OCI-LY3 (cell line): ENCODE measurements around the gene RASGRP3.

Experiments
- EZH2phosphoT487 ChIP-seq: fragments of 200-600 bp; shearing (Covaris generic); IDR thresholded peaks from 2 replicates; pipeline ENCODE4 v1.6.1; 2018; ENCODE audit warnings: antibody characterized with exemption, mixed run types, low read depth
- TF ChIP-seq, protein P1 (sequence below): fragments of 200-600, 300-600 bp; sonication (generic); IDR thresholded peaks from 2 replicates; pipeline ENCODE4 v1.5.1; 2014; ENCODE audit warnings: antibody characterized with exemption, low read length, low read depth

DNA sequence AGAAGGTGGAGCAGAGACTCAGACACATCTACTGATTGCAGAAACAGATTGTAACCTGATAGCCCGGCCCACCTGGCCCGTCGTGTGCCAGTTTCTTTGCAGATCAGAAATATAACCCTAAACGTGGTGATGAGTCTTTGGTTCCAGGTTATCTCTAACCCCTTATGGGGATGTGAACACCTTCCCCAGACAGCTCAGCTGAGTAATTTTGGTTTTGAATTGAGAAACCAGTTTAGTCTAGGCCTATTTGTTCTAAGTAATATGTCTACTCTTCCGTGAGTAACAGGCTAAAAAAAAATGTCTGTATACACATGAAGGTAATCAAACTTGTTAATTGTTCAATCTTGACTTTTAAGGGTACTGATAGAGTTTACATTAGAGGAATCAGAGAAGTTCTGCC lies 35.7 kb downstream of the RASGRP3 start:
- TF ChIP-seq, protein P1, sequence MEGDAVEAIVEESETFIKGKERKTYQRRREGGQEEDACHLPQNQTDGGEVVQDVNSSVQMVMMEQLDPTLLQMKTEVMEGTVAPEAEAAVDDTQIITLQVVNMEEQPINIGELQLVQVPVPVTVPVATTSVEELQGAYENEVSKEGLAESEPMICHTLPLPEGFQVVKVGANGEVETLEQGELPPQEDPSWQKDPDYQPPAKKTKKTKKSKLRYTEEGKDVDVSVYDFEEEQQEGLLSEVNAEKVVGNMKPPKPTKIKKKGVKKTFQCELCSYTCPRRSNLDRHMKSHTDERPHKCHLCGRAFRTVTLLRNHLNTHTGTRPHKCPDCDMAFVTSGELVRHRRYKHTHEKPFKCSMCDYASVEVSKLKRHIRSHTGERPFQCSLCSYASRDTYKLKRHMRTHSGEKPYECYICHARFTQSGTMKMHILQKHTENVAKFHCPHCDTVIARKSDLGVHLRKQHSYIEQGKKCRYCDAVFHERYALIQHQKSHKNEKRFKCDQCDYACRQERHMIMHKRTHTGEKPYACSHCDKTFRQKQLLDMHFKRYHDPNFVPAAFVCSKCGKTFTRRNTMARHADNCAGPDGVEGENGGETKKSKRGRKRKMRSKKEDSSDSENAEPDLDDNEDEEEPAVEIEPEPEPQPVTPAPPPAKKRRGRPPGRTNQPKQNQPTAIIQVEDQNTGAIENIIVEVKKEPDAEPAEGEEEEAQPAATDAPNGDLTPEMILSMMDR = no peak
- TF ChIP-seq EZH2phosphoT487 = no peak
